B cell (primary cell): Measurements from ENCODE around the gene SUPT5H.

Experiments
- CTCF ChIP-seq: fragments of 200-600 bp; IDR thresholded peaks from one replicate; pipeline ENCODE4 v1.8.0; 2022; ENCODE audit warnings: antibody characterized with exemption, mild to moderate bottlenecking
- EZH2 ChIP-seq: IDR thresholded peaks from 2 replicates; pipeline ENCODE4 v1.6.1; 2012; ENCODE audit warnings: borderline replicate concordance, low read depth, mild to moderate bottlenecking, moderate library complexity, low read length; ENCODE audit not compliant: insufficient read depth, poor library complexity, severe bottlenecking

- TF ChIP-seq CTCF (no peak), EZH2 (no peak)
Observed at GRCh38 chr19:39469036-39469435, 23.7 kb downstream of the SUPT5H start.
